Measurements from ENCODE around the gene KIRREL3. TPM values are rescaled to one million over a fixed set of nuclear protein-coding genes. Genes with fewer than 3 reads are reported as not detected.

The KIRREL3 gene
- total RNA-seq, 1 experiment from 2014 or later = 0.44 TPM

DNA sequence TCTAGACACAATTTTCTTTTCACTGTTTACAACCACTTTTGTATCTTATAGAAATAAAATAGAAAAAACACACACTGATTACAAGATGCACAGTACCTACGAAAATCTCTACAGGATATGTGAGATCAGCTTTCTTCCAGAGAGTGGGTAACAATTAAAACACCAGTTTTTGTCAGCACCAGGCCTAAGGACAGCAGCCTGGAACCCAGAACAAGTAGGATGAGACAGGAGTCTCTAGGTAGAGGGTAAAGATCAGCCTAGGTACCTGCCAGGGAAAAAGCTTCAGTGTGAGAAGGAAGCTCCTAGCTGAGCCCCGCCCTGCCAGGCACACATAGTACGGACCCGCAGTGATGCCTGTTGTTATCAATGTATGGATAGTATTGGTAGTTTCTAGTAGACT lies 61.9 kb downstream of the KIRREL3 start:
- Histone ChIP-seq H4K20me1 (ENCODE audit: low read length) (no peaks in the 10 kb centered on the region), H3K27me3 (ENCODE audit: low read length) (peaks cover 22% of the 10 kb centered on the region; the same call in 1 of the 2 replicates), H3K9me3 (ENCODE audit: low read length) (no peaks in the 10 kb centered on the region), H3K4me2 (ENCODE audit: low read length) (no peak overlapping the region), H3F3A (ENCODE audit: low read length, unreplicated experiment) (no peaks in the 10 kb centered on the region), H3K9ac (ENCODE audit: low read length) (no peak overlapping the region), H3K9me2 (replicated peaks; ENCODE audit: low read length) (no peaks in the 10 kb centered on the region), H3K4me1 (ENCODE audit: insufficient read depth, low read length) (no peaks in the 10 kb centered on the region), H2AFZ (ENCODE audit: low read length) (no peak overlapping the region), H3K4me3 (ENCODE audit: low read length) (no peak overlapping the region), H3K27ac (ENCODE audit: low read length) (no peak overlapping the region), H3K79me2 (ENCODE audit: low read length) (no peaks in the 10 kb centered on the region), H3K36me3 (ENCODE audit: low read depth, low read length) (no peaks in the 10 kb centered on the region)
- ATAC-seq = no peak
- ChIA-PET POLR2A (ENCODE audit: unreplicated experiment) (no interaction called here), CTCF (no interaction called here)
- intact Hi-C loops (cut with micrococcal nuclease) = no loop called here
- BruUV-seq (replicated peaks) = no TSS peak
- no peak for DNase-seq
- TF ChIP-seq EZH2phosphoT487 (IDR thresholded peaks at IDR 0.05; ENCODE audit: borderline replicate concordance, low read length) (no peak), EZH2 (IDR thresholded peaks at IDR 0.05; ENCODE audit: low read length, unreplicated experiment) (no peak)

GRCh38 chr11:126930091-126930841 lies 70.3 kb downstream of the KIRREL3 start:
- no peak overlapping the region for H3K27ac ChIP-seq (ENCODE audit: low read length)
- no peak for ATAC-seq
- CTCF ChIA-PET = interaction anchor here (0.7 kb wide), 1 partner anchor 241 kb away, joined by 4 read pairs; no protein-coding TSS in a partner anchor

More at GRCh38 chr11:126930091-126930841, 70.3 kb downstream of the KIRREL3 start:
- no peaks in the 10 kb centered on the region for H4K20me1 ChIP-seq (ENCODE audit: low read length)
- no peak for DNase-seq
- no peak overlapping the region for H3K4me2 ChIP-seq (ENCODE audit: low read length)
- H3K9me2 ChIP-seq (replicated peaks; ENCODE audit: low read length) = no peaks in the 10 kb centered on the region
- no peaks in the 10 kb centered on the region for H3K9me3 ChIP-seq (ENCODE audit: low read length)
- no peaks in the 10 kb centered on the region for H3F3A ChIP-seq (ENCODE audit: low read length, unreplicated experiment)
- no peaks in the 10 kb centered on the region for H3K4me1 ChIP-seq (ENCODE audit: insufficient read depth, low read length)
- H2AFZ ChIP-seq (ENCODE audit: low read length) = no peak overlapping the region
- no TSS peak for BruUV-seq (replicated peaks)
- H3K9ac ChIP-seq (ENCODE audit: low read length) = no peak overlapping the region
- intact Hi-C loops (cut with micrococcal nuclease) = no loop called here
- H3K36me3 ChIP-seq (ENCODE audit: low read depth, low read length) = no peaks in the 10 kb centered on the region
- 0 out of 2 replicates have a peak, but pooled peaks cover under 1% of the 10 kb centered on the region for H3K27me3 ChIP-seq (ENCODE audit: low read length)
- TF ChIP-seq CTCF (conservative IDR thresholded peaks at IDR 0.05; ENCODE audit: low read depth, low read length) = no peak
- no peak for TF ChIP-seq EZH2phosphoT487 (IDR thresholded peaks at IDR 0.05; ENCODE audit: borderline replicate concordance, low read length)
- TF ChIP-seq EZH2 (IDR thresholded peaks at IDR 0.05; ENCODE audit: low read length, unreplicated experiment) = no peak
- no peaks in the 10 kb centered on the region for H3K79me2 ChIP-seq (ENCODE audit: low read length)
- no peak overlapping the region for H3K4me3 ChIP-seq (ENCODE audit: low read length)
- POLR2A ChIA-PET (ENCODE audit: unreplicated experiment) = no interaction called here

All from PC-3 (cell line).